Esophagus squamous epithelium (tissue), 5 donors: ENCODE results near the gene GTF2B. TPM values are rescaled to one million over a fixed set of nuclear protein-coding genes. Genes with fewer than 3 reads are reported as not detected.
"Not testable (repeated sequence)": the region's sequence is repeated elsewhere in the genome, so short reads cannot be mapped to it uniquely, and the experiment has no call there.

Experiments
- DNase-seq: peaks from one replicate; lab custom pipeline; 2025; lab: John Stamatoyannopoulos, UW
- H3K27ac ChIP-seq, 4 donors: fragments of 200-600 bp; sonication (generic); one replicate each; pipeline ENCODE4 v1.5.1; 2016 to 2019; ENCODE audit warnings: mild to moderate bottlenecking in 1 of 4
- H3K27me3 ChIP-seq, 4 donors: fragments of 200-600 bp; sonication (generic); 1 replicate in 3 of 4; 2 replicates in 1 of 4; pipeline versions ENCODE4 v1.5.1 to v1.6.0; 2017 to 2021; ENCODE audit warnings: antibody characterized with exemption in 1 of 4
- H3K36me3 ChIP-seq, 3 donors: fragments of 200-600 bp; sonication (generic); one replicate each; pipeline ENCODE4 v1.5.1; 2016 to 2019
- H3K4me1 ChIP-seq, 3 donors: fragments of 200-600 bp; sonication (generic); one replicate each; pipeline ENCODE4 v1.5.1; 2017 to 2019
- H3K4me3 ChIP-seq, 4 donors: fragments of 200-600 bp; sonication (generic); 1 replicate in 3 of 4; 2 replicates in 1 of 4; pipeline ENCODE4 v1.5.1; 2016 to 2019; ENCODE audit warnings: mild to moderate bottlenecking in 2 of 4, moderate library complexity in 1 of 4
- H3K9me3 ChIP-seq, 3 donors: fragments of 200-600 bp; sonication (generic); one replicate each; pipeline ENCODE4 v1.5.1; 2016 to 2019
- CTCF ChIP-seq, 6 experiments: fragments of 450-650 bp in 4 of 6; fragments of 200-600 bp in 2 of 6; sonication (generic) in 2 of 6; IDR thresholded peaks; one replicate each; pipeline ENCODE4 v1.5.1; 2016 to 2019; ENCODE audit warnings: antibody characterized with exemption in 6 of 6, mild to moderate bottlenecking in 4 of 6, moderate library complexity in 4 of 6
- POLR2A ChIP-seq, 4 donors: fragments of 450-650 bp; IDR thresholded peaks; one replicate each; pipeline ENCODE4 v1.6.1; 2017; ENCODE audit warnings: antibody characterized with exemption in 4 of 4, mild to moderate bottlenecking in 4 of 4, moderate library complexity in 3 of 4
- WGBS, 2 donors: methylation state at CpG; one replicate each; pipeline ENCODE4 v1.1.5; 2018; 5-methylcytosine and 5-hydroxymethylcytosine counted together
- intact Hi-C: fragments of 100-400 bp; cut with DNase I; formaldehyde crosslinking; loops from one replicate; pipeline ENCODE4 v1.15.0; 2022
- total RNA-seq, 4 donors: library from RNA; depleted of rRNA; stranded (reverse); fragments of >200 nt; gene quantifications; one replicate each; pipeline ENCODE4 v1.1.0, GENCODE V29; 2016
- donor health status: DM: yes; HTN: yes; CAD: no.

The GTF2B gene
- total RNA-seq, 4 donors from 2014 or later, result 31.2 to 45.1 (median 32.1) TPM

- Histone ChIP-seq H3K27ac (no peak overlapping the region), H3K36me3 (peaks cover 0 to 34% (median 0%) of the 10 kb centered on the region in 3 donors), H3K4me1 (peaks cover 0 to 49% (median 9%) of the 10 kb centered on the region in 3 donors), H3K4me3 (no peak overlapping the region), H3K27me3 (no peaks in the 10 kb centered on the region), H3K9me3 (no peaks in the 10 kb centered on the region)
- no peak for DNase-seq
- intact Hi-C loops, result loop anchor here (5.0 kb wide), 1 partner anchor 224 kb away; no protein-coding TSS in a partner anchor
- WGBS, 2 donors, result 70 to 78% methylated on average over 5 of the region's 5 CpGs
- no peak for TF ChIP-seq CTCF (IDR thresholded peaks at IDR 0.05)
- TF ChIP-seq POLR2A (IDR thresholded peaks at IDR 0.05), result no peak
These were observed 14.6 kb downstream of the GTF2B start for GRCh38 chr1:88876573-88877365.

GRCh38 chr1:88875595-88875994 is 15.8 kb downstream of the GTF2B start:
- TF ChIP-seq POLR2A (IDR thresholded peaks at IDR 0.05) (no peak), CTCF (IDR thresholded peaks at IDR 0.05) (no peak)
- WGBS, 2 donors, result 88 to 93% methylated on average over 4 of the region's 4 CpGs
- no peak overlapping the region for H3K27ac ChIP-seq
- intact Hi-C loops, result loop anchor here (5.0 kb wide), 1 partner anchor 223 kb away; no protein-coding TSS in a partner anchor
- no peaks in the 10 kb centered on the region for H3K9me3 ChIP-seq
- H3K4me3 ChIP-seq, result no peak overlapping the region
- DNase-seq, result no peak
- H3K4me1 ChIP-seq, result peaks cover 0 to 49% (median 9%) of the 10 kb centered on the region in 3 donors
- H3K27me3 ChIP-seq, result no peaks in the 10 kb centered on the region
- H3K36me3 ChIP-seq, result peaks cover 0 to 29% (median 0%) of the 10 kb centered on the region in 3 donors

- no peaks in the 10 kb centered on the region for H3K9me3 ChIP-seq
- intact Hi-C loops, result no loop called here
- no peak for TF ChIP-seq CTCF (IDR thresholded peaks at IDR 0.05)
- TF ChIP-seq POLR2A (IDR thresholded peaks at IDR 0.05), result no peak
- H3K27ac ChIP-seq, result no peak overlapping the region
- peaks cover 0 to 47% (median 9%) of the 10 kb centered on the region in 3 donors for H3K4me1 ChIP-seq
- H3K36me3 ChIP-seq, result peaks cover 0 to 22% (median 0%) of the 10 kb centered on the region in 3 donors
- no peak overlapping the region for H3K4me3 ChIP-seq
- DNase-seq, result no peak
- 70% methylated on average over 5 of the region's 5 CpGs for WGBS, 2 donors
- H3K27me3 ChIP-seq, result no peaks in the 10 kb centered on the region
These were observed 17.5 kb downstream of the GTF2B start for GRCh38 chr1:88873737-88874349.

GRCh38 chr1:88869644-88870043 is 21.7 kb downstream of the GTF2B start:
- peaks cover 0 to 30% (median 5%) of the 10 kb centered on the region in 3 donors for H3K4me1 ChIP-seq
- intact Hi-C loops, H3K9me3 ChIP-seq, DNase-seq, H3K27me3 ChIP-seq, H3K4me3 ChIP-seq, H3K27ac ChIP-seq: not testable (repeated sequence)
- 95 to 98% methylated on average over 14 of the region's 14 CpGs for WGBS, 2 donors
- peaks cover 0 to 16% (median 0%) of the 10 kb centered on the region in 3 donors for H3K36me3 ChIP-seq

- Histone ChIP-seq H3K4me1 (peaks cover 0 to 22% (median 5%) of the 10 kb centered on the region in 3 donors), H3K36me3 (peaks cover 0 to 32% (median 0%) of the 10 kb centered on the region in 3 donors), H3K27ac (no peak overlapping the region), H3K4me3 (no peak overlapping the region), H3K9me3 (no peaks in the 10 kb centered on the region), H3K27me3 (no peaks in the 10 kb centered on the region)
- no peak for DNase-seq
- TF ChIP-seq CTCF (IDR thresholded peaks at IDR 0.05) (no peak), POLR2A (IDR thresholded peaks at IDR 0.05) (no peak)
- WGBS, 2 donors, result 67 to 70% methylated on average over 6 of the region's 6 CpGs
- intact Hi-C loops, result no loop called here
These were observed 23.4 kb downstream of the GTF2B start for GRCh38 chr1:88867743-88868521.
